CD14-positive monocyte (primary cell): ENCODE measurements around the gene AKAP6. TPM values are rescaled to one million over a fixed set of nuclear protein-coding genes. Genes with fewer than 3 reads are reported as not detected.

Experiments
- DNase-seq, 3 donors: peaks; one replicate each; pipeline ENCODE4 v3.0.0-alpha.2; 2011 to 2022
- H2AFZ ChIP-seq: 2 replicates; pipeline ENCODE4 v1.6.0; 2012; ENCODE audit warnings: mild to moderate bottlenecking, low read depth, low read length, inconsistent platforms; ENCODE audit not compliant: insufficient read depth, poor library complexity, severe bottlenecking
- H3K27ac ChIP-seq, 2 donors: 1 replicate in 1 of 2; 2 replicates in 1 of 2; pipeline ENCODE4 v1.5.1; 2012 to 2013; ENCODE audit warnings: low read length in 2 of 2, control low read depth in 1 of 2, inconsistent platforms in 1 of 2, low read depth in 1 of 2, mild to moderate bottlenecking in 1 of 2
- H3K27me3 ChIP-seq, 2 donors: one replicate each; pipeline versions ENCODE4 v1.6.0 to v1.6.1; 2011 to 2013; ENCODE audit warnings: low read length in 2 of 2; ENCODE audit not compliant: control insufficient read depth in 2 of 2, insufficient read depth in 2 of 2
- H3K36me3 ChIP-seq, 2 donors: replicated peaks in 1 of 2; 1 replicate in 1 of 2; 2 replicates in 1 of 2; pipeline versions ENCODE4 v1.5.1 to v1.6.1; 2012 to 2013; ENCODE audit warnings: low read length in 2 of 2, control low read depth in 1 of 2, inconsistent platforms in 1 of 2, mild to moderate bottlenecking in 1 of 2; ENCODE audit not compliant: insufficient read depth in 2 of 2, control insufficient read depth in 1 of 2
- H3K4me1 ChIP-seq, 2 donors: 1 replicate in 1 of 2; 2 replicates in 1 of 2; pipeline versions ENCODE4 v1.5.1 to v1.6.1; 2012 to 2013; ENCODE audit warnings: low read length in 2 of 2, control low read depth in 1 of 2, inconsistent platforms in 1 of 2, mild to moderate bottlenecking in 1 of 2, moderate library complexity in 1 of 2; ENCODE audit not compliant: insufficient read depth in 2 of 2, control insufficient read depth in 1 of 2
- H3K4me2 ChIP-seq: replicated peaks from 2 replicates; pipeline ENCODE3; 2012; ENCODE audit warnings: low read length, moderate library complexity, mild to moderate bottlenecking; ENCODE audit not compliant: poor library complexity, severe bottlenecking; ENCODE audit errors: extremely low read depth
- H3K4me3 ChIP-seq, 3 experiments: fragments of 200-600 bp in 1 of 3; sonication (generic) in 1 of 3; replicated peaks in 1 of 3; 1 replicate in 2 of 3; 2 replicates in 1 of 3; pipeline ENCODE4 v1.5.1; 2011 to 2013; ENCODE audit warnings: low read length in 3 of 3, mild to moderate bottlenecking in 3 of 3, control low read depth in 2 of 3, low read depth in 2 of 3, inconsistent platforms in 1 of 3, moderate library complexity in 1 of 3
- H3K79me2 ChIP-seq: 2 replicates; pipeline ENCODE4 v1.6.0; 2012; ENCODE audit warnings: mild to moderate bottlenecking, control low read depth, inconsistent platforms, low read length, moderate library complexity; ENCODE audit not compliant: insufficient read depth
- H3K9ac ChIP-seq: 2 replicates; pipeline ENCODE4 v1.6.0; 2017; ENCODE audit warnings: low read length, mild to moderate bottlenecking; ENCODE audit not compliant: insufficient read depth, poor library complexity, severe bottlenecking
- H3K9me3 ChIP-seq, 2 donors: replicated peaks in 1 of 2; 1 replicate in 1 of 2; 2 replicates in 1 of 2; pipeline versions ENCODE4 v1.5.1 to v1.6.1; 2012 to 2013; ENCODE audit warnings: low read length in 2 of 2, control low read depth in 1 of 2; ENCODE audit not compliant: control insufficient read depth in 1 of 2, insufficient read depth in 1 of 2
- H4K20me1 ChIP-seq: 2 replicates; pipeline ENCODE4 v1.6.0; 2012; ENCODE audit warnings: mild to moderate bottlenecking, low read length, control low read depth, moderate library complexity; ENCODE audit not compliant: insufficient read depth
- H3K27ac Mint-ChIP-seq, 7 donors: one replicate each; pipeline ENCODE4 v1.8.0; 2020; ENCODE audit warnings: mild to moderate bottlenecking in 7 of 7, mixed read lengths in 7 of 7, moderate library complexity in 6 of 7, inconsistent platforms in 2 of 7
- H3K27me3 Mint-ChIP-seq, 3 donors: one replicate each; pipeline ENCODE4 v1.8.0; 2021 to 2022; ENCODE audit warnings: low read depth in 3 of 3, mild to moderate bottlenecking in 3 of 3, mixed read lengths in 3 of 3, moderate library complexity in 3 of 3, inconsistent platforms in 1 of 3
- H3K36me3 Mint-ChIP-seq, 2 donors: one replicate each; pipeline ENCODE4 v1.8.0; 2020; ENCODE audit warnings: mixed read lengths in 2 of 2, inconsistent platforms in 1 of 2, mild to moderate bottlenecking in 1 of 2
- H3K4me1 Mint-ChIP-seq: one replicate; pipeline ENCODE4 v1.8.0; 2020; ENCODE audit warnings: mild to moderate bottlenecking, mixed read lengths
- H3K4me3 Mint-ChIP-seq, 2 donors: one replicate each; pipeline ENCODE4 v1.8.0; 2020; ENCODE audit warnings: mild to moderate bottlenecking in 2 of 2, mixed read lengths in 2 of 2, moderate library complexity in 1 of 2
- H3K9me3 Mint-ChIP-seq, 7 donors: one replicate each; pipeline ENCODE4 v1.8.0; 2020 to 2022; ENCODE audit warnings: mixed read lengths in 7 of 7, mild to moderate bottlenecking in 6 of 7, moderate library complexity in 6 of 7, inconsistent platforms in 2 of 7
- WGBS: methylation state at CpG from one replicate; pipeline ENCODE4 v1.1.5; 2013; ENCODE audit warnings: missing lambda C conversion rate; ENCODE audit not compliant: insufficient coverage; 5-methylcytosine and 5-hydroxymethylcytosine counted together
- intact Hi-C, 2 donors: fragments of 100-400 bp; cut with micrococcal nuclease; formaldehyde crosslinking; loops; one replicate each; pipeline versions ENCODE4 v1.15.0 to v1.15.1; 2023
- polyA plus RNA-seq, 3 donors: library from polyadenylated mRNA; depleted of rRNA in 1 of 3; unstranded in 2 of 3; stranded (reverse) in 1 of 3; fragments of 300-500 nt in 2 of 3; fragments of >200 nt in 1 of 3; fragmentation: Illumina TruSeq in 2 of 3; gene quantifications; 1 replicate in 2 of 3; 2 replicates in 1 of 3; pipeline ENCODE4 v1.2.3, GENCODE V29; 2012 to 2021
- TF ChIP-seq, protein P1 (sequence below): fragments of 200-600 bp; IDR thresholded peaks from one replicate; pipeline ENCODE4 v1.8.0; 2022; ENCODE audit warnings: antibody characterized with exemption, mild to moderate bottlenecking

AKAP6 gene
- polyA plus RNA-seq, 3 donors = not detected

- Histone ChIP-seq H3K27me3 (no peaks in the 10 kb centered on the region), H3K9me3 (no peaks in the 10 kb centered on the region), H3K9ac (no peak overlapping the region), H3K4me2 (no peak overlapping the region), H3K27ac (no peak overlapping the region), H3K4me1 (no peaks in the 10 kb centered on the region), H2AFZ (no peak overlapping the region), H4K20me1 (no peaks in the 10 kb centered on the region), H3K79me2 (no peaks in the 10 kb centered on the region), H3K4me3 (no peak overlapping the region), H3K36me3 (no peaks in the 10 kb centered on the region)
- Mint-ChIP-seq H3K9me3 (no peaks in the 10 kb centered on the region), H3K27ac (no peak overlapping the region), H3K27me3 (no peaks in the 10 kb centered on the region), H3K4me1 (no peaks in the 10 kb centered on the region), H3K4me3 (no peak overlapping the region), H3K36me3 (no peaks in the 10 kb centered on the region)
- intact Hi-C loops = no loop called here
- TF ChIP-seq, protein P1, sequence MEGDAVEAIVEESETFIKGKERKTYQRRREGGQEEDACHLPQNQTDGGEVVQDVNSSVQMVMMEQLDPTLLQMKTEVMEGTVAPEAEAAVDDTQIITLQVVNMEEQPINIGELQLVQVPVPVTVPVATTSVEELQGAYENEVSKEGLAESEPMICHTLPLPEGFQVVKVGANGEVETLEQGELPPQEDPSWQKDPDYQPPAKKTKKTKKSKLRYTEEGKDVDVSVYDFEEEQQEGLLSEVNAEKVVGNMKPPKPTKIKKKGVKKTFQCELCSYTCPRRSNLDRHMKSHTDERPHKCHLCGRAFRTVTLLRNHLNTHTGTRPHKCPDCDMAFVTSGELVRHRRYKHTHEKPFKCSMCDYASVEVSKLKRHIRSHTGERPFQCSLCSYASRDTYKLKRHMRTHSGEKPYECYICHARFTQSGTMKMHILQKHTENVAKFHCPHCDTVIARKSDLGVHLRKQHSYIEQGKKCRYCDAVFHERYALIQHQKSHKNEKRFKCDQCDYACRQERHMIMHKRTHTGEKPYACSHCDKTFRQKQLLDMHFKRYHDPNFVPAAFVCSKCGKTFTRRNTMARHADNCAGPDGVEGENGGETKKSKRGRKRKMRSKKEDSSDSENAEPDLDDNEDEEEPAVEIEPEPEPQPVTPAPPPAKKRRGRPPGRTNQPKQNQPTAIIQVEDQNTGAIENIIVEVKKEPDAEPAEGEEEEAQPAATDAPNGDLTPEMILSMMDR = no peak
- WGBS = 100% methylated on average over 3 of the region's 3 CpGs
- DNase-seq = no peak
Measured at GRCh38 chr14:32478050-32478449, 149.0 kb downstream of the AKAP6 start.

DNA sequence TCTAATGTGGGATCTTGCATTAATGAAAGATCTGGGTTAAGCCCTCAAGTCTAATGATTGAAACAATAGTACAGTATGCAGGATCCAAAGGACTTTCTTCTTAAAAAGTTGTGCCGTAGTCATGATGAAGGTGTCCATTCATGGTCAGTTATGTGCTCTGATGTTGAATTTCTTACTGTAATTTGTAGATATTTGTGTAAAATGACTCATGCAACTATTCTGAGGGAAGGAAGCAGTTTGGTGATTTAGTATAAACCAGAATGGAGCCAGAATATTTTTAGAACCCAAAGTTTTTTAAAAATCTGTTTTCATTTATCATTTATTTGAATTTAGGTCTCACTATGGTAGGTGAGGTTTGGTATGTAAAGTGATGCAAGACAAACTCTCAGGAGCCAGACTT lies 151.2 kb downstream of the AKAP6 start:
- H3K36me3 ChIP-seq = no peaks in the 10 kb centered on the region
- Mint-ChIP-seq H3K9me3 (peaks cover 0 to under 1% (median 0%) of the 10 kb centered on the region in 7 donors), H3K27ac (no peak overlapping the region), H3K4me3 (no peak overlapping the region), H3K36me3 (no peaks in the 10 kb centered on the region), H3K27me3 (no peaks in the 10 kb centered on the region), H3K4me1 (no peaks in the 10 kb centered on the region)
- H4K20me1 ChIP-seq = no peaks in the 10 kb centered on the region
- H3K9me3 ChIP-seq = no peaks in the 10 kb centered on the region
- H2AFZ ChIP-seq = no peak overlapping the region
- H3K27ac ChIP-seq = no peak overlapping the region
- intact Hi-C loops = no loop called here
- WGBS = 100% methylated on average over 1 of the region's 1 CpG
- no peak overlapping the region for H3K4me3 ChIP-seq
- no peak for DNase-seq
- no peaks in the 10 kb centered on the region for H3K79me2 ChIP-seq
- H3K9ac ChIP-seq = no peak overlapping the region
- H3K4me2 ChIP-seq = no peak overlapping the region
- no peaks in the 10 kb centered on the region for H3K27me3 ChIP-seq
- TF ChIP-seq, protein P1 = no peak
- H3K4me1 ChIP-seq = no peaks in the 10 kb centered on the region
